Neural crest cell (in vitro differentiated cells): ENCODE data around the gene TPRG1. TPM values are rescaled to one million over a fixed set of nuclear protein-coding genes. Genes with fewer than 3 reads are reported as not detected.

Experiments
- DNase-seq: peaks from one replicate; pipeline ENCODE4 v3.0.0; 2021; ENCODE audit warnings: low read depth, mixed read lengths, low spot score
- H3K27ac Mint-ChIP-seq: one replicate; pipeline ENCODE4 v1.8.0; 2021; ENCODE audit warnings: mild to moderate bottlenecking, mixed read lengths; ENCODE audit not compliant: unreplicated experiment
- H3K27me3 Mint-ChIP-seq: 2 replicates; pipeline ENCODE4 v1.8.0; 2021; ENCODE audit warnings: low read depth, mild to moderate bottlenecking, mixed read lengths
- H3K36me3 Mint-ChIP-seq: 2 replicates; pipeline ENCODE4 v1.8.0; 2021; ENCODE audit warnings: low read depth, mild to moderate bottlenecking, mixed read lengths
- H3K4me1 Mint-ChIP-seq: 2 replicates; pipeline ENCODE4 v1.8.0; 2021; ENCODE audit warnings: mixed read lengths
- H3K4me3 Mint-ChIP-seq: one replicate; pipeline ENCODE4 v1.8.0; 2021; ENCODE audit warnings: mild to moderate bottlenecking, mixed read lengths
- H3K9me3 Mint-ChIP-seq: 2 replicates; pipeline ENCODE4 v1.8.0; 2021; ENCODE audit warnings: mixed read lengths
- CTCF ChIP-seq: fragments of 200-600 bp; sonication (generic); conservative IDR thresholded peaks from 2 replicates; pipeline ENCODE4 v1.5.0; 2021; ENCODE audit warnings: antibody characterized with exemption, mild to moderate bottlenecking
- total RNA-seq: library from RNA; stranded (reverse); gene quantifications from 2 replicates; pipeline ENCODE4 v1.2.1, GENCODE V29; 2021

TPRG1 gene
- total RNA-seq, 1 donor from 2014 or later, result 0.91 TPM

- DNase-seq, result no peak
- no peak overlapping the region for H3K4me3 Mint-ChIP-seq
- H3K9me3 Mint-ChIP-seq, result no peaks in the 10 kb centered on the region
- no peaks in the 10 kb centered on the region for H3K36me3 Mint-ChIP-seq
- no peaks in the 10 kb centered on the region for H3K27me3 Mint-ChIP-seq
- no peak for TF ChIP-seq CTCF
- no peaks in the 10 kb centered on the region for H3K4me1 Mint-ChIP-seq
- no peak overlapping the region for H3K27ac Mint-ChIP-seq
These were observed 105.9 kb downstream of the TPRG1 start for GRCh38 chr3:189277711-189278110.

DNA sequence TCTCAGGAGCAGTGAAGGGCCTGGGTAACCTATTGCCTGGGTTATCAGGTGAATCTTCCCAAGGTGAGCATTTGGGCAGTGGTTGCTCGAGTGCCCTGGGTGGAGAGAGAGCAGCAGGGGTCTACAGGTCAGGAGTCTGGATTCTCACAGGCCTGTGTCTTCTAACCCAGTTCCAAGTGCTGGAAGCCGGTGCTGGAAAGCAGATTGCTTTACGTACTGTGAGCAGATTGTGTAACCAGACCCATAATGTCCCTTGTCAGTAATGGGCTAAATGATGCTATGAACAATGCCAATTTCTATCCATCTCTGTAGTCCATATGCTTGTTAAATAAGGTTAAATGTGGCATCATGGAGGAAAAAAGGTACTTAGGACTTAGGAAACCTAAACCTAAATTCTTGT lies 106.5 kb downstream of the TPRG1 start:
- Mint-ChIP-seq H3K36me3 (no peaks in the 10 kb centered on the region), H3K27me3 (no peaks in the 10 kb centered on the region), H3K4me1 (no peaks in the 10 kb centered on the region), H3K4me3 (no peak overlapping the region), H3K27ac (no peak overlapping the region), H3K9me3 (no peaks in the 10 kb centered on the region)
- TF ChIP-seq CTCF, result no peak
- DNase-seq, result no peak

- Mint-ChIP-seq H3K27me3 (no peaks in the 10 kb centered on the region), H3K36me3 (no peaks in the 10 kb centered on the region), H3K27ac (no peak overlapping the region), H3K4me3 (no peak overlapping the region), H3K4me1 (no peaks in the 10 kb centered on the region), H3K9me3 (no peaks in the 10 kb centered on the region)
- DNase-seq, result no peak
- no peak for TF ChIP-seq CTCF
These were observed 110.4 kb downstream of the TPRG1 start for GRCh38 chr3:189282189-189282588.

GRCh38 chr3:189282741-189283140 lies 111.0 kb downstream of the TPRG1 start:
- Mint-ChIP-seq H3K9me3 (no peaks in the 10 kb centered on the region), H3K27ac (no peak overlapping the region), H3K27me3 (no peaks in the 10 kb centered on the region), H3K4me1 (no peaks in the 10 kb centered on the region), H3K4me3 (no peak overlapping the region), H3K36me3 (no peaks in the 10 kb centered on the region)
- DNase-seq, result no peak
- no peak for TF ChIP-seq CTCF

DNA sequence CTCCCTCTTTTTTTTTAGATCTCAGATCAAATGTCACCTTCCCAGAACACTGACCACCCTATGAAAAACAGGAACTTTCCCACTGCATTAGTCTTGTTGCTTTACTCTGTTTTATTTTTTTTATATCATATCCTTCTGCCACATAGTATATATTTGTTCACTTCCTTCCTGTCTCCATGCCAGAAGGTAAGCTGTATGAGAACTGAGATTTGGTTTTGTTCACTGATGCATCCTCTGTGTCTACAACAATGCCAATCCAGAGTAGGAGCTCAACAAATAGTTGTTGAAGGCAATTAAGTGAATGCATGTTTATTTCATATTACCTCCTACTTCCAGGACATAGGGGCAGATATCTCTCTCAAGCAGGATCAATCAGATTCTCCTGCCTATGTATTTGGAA lies 114.4 kb downstream of the TPRG1 start:
- H3K27ac Mint-ChIP-seq, result no peak overlapping the region
- H3K27me3 Mint-ChIP-seq, result no peaks in the 10 kb centered on the region
- H3K4me3 Mint-ChIP-seq, result no peak overlapping the region
- no peak for DNase-seq
- no peaks in the 10 kb centered on the region for H3K36me3 Mint-ChIP-seq
- TF ChIP-seq CTCF, result no peak
- no peaks in the 10 kb centered on the region for H3K9me3 Mint-ChIP-seq
- H3K4me1 Mint-ChIP-seq, result peaks cover 5% of the 10 kb centered on the region

GRCh38 chr3:189286916-189287315 lies 115.1 kb downstream of the TPRG1 start:
- Mint-ChIP-seq H3K9me3 (no peaks in the 10 kb centered on the region), H3K4me3 (no peak overlapping the region), H3K4me1 (peaks cover 5% of the 10 kb centered on the region), H3K27ac (no peak overlapping the region), H3K36me3 (no peaks in the 10 kb centered on the region), H3K27me3 (no peaks in the 10 kb centered on the region)
- TF ChIP-seq CTCF, result no peak
- DNase-seq, result no peak
